ENCODE measurements around the gene EGLN1.
A peak's percentile ranks its signal among the peaks of the same experiment; 100 is the strongest.

The EGLN1 gene

DNA sequence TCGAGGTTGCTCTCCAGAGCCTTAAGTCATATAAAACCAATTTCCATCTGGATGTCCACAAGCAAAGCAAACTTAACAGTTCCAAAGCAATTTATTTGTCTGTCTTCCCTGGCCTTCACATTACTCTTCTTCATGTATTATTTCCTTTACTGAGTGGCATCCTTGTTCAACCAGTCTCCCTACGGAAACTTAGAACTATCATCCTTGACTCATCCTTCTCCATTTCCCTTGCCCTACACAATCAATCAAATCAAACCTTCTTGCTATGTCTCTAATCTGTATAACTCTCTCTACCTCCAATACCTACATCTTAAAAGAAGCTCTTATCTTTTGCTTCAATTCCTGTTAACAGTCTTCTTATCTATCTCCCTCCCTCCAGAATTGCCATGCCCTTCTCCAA is 25.4 kb downstream of the EGLN1 start:
- DNase-seq (ENCODE audit: low read depth) = no peak

DNA sequence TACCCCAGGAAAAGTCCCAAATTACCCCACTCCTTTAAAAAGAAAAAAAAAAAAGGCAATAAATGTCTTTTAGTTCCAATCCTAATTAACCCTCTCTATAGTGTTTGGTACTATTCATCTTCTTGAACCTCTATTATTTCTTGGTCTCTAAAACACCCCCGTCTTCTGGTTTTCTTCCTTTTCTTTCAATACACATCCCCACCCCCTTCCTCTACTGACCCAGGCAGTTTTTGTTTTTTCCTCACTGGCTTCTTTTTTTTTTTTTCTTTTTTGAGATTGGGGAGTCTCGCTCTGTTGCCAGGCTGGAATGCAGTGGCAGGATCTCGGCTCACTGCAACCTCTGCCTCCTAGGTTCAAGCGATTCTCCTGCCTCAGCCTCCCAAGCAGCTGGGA is 26.1 kb downstream of the EGLN1 start:
- no peak for DNase-seq (ENCODE audit: low read depth)

- DNase-seq (ENCODE audit: low read depth) = peak; percentile 92
Measured at GRCh38 chr1:231395076-231395997, 26.8 kb downstream of the EGLN1 start.

- DNase-seq (ENCODE audit: low read depth) = no peak
Measured at GRCh38 chr1:231393668-231394067, 28.4 kb downstream of the EGLN1 start.

DNA sequence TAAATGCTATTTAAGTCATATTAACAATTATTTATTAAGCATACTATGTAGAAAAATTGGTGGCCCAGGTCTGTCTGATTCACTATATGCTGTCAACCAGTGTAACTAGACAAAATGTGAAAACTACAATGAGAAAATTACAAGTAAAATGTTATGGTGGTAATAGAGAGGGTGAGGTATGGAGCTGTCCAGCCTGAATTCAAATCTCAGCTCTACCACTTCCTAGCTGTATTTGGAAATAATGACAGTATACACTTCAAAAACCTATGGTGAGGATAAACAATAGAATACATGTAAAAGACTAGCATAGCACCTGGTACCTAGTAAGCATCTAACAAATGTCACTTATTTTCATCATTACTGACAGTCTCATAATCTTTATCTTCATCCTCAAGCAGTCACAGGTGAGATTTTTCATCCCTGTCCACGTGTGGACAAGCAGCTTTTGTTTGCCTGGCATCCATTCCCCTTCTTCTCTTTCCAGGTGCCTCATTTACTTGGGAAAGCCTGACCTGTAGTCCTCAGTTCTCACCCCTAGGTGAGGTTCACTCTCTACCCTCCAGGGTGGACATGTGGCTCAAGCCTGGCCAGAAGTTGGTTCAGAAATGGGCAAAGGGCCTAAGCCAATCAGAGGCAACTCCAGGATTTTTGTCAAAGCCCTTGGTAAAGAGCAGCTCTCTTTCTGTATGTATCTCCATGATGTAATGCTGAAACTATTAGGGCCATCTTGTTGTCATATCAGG is 29.5 kb downstream of the EGLN1 start:
- no peak for DNase-seq (ENCODE audit: low read depth)

DNA sequence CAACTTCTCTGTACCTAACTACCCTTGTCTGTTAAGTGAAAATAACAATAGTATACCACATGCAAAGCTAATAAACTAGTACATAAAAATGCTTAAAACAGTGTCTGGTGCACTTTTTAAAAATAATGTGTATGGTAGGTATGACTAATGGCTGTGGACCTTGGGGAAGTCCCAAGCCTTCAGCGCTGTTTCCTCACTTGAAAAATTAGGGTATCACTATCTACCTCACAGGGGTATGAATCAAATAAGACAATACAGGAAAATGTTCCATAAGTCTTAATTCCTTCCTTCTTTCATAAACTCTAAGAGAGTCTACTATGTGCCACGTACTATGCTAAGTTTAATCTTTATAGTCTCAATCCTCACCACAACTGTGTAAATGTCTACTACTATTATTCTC is 32.0 kb downstream of the EGLN1 start:
- no peak for DNase-seq (ENCODE audit: low read depth)

GRCh38 chr1:231387770-231388669 is 34.1 kb downstream of the EGLN1 start:
- DNase-seq (ENCODE audit: low read depth) = no peak

DNA sequence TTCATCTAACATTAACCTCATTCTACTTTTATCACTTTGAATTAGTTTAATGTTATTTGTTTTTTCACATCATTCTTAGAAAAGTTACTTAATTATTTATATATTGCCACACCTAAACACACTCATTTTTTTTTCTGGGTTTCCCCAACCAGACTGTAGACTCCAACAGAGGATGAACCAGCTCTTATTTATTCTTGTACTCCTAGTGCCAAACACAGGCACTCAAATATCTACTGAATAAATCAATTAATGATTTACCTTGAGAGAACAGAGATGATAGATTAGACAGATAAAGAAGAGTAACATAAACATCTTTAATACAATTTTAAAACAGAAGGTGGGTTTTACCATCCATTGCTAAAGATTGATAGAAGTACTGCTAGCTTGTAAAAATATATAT is 35.6 kb downstream of the EGLN1 start:
- no peak for DNase-seq (ENCODE audit: low read depth)

GRCh38 chr1:231385416-231385748 is 36.7 kb downstream of the EGLN1 start:
- DNase-seq (ENCODE audit: low read depth) = no peak

DNA sequence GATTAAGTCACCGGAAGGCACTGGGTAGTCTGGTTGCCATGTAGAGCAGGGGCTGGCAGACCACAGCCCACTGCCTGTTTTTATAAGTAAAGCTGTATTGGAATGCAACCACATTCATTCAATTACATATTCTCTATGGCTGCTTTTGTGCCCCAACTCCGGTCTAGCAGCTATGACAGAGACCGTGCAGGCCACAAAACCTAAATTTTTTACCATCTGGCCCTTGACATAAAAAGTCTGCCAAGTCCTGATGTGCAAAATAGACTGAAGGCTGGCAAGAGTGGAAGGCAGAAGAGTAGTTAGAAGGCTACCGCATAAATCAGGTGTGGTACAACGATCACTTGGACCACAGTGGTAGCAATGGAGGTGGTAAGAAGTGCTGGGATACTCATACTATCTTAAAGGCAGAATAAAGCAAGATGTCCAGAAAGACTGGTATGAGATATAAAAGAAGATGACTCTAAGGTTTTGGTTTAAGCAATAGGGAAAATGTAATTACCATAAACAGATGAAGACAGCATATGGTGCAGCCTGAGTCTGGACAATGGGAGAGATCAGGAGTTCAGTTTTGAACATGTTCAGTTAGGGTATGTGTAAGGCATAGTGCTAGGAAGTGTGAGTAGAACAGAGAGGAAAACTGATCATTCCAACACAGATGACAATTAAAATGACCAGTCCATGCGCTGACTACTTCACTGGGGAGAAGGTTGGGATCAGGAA is 37.2 kb downstream of the EGLN1 start:
- no peak for DNase-seq (ENCODE audit: low read depth)

DNA sequence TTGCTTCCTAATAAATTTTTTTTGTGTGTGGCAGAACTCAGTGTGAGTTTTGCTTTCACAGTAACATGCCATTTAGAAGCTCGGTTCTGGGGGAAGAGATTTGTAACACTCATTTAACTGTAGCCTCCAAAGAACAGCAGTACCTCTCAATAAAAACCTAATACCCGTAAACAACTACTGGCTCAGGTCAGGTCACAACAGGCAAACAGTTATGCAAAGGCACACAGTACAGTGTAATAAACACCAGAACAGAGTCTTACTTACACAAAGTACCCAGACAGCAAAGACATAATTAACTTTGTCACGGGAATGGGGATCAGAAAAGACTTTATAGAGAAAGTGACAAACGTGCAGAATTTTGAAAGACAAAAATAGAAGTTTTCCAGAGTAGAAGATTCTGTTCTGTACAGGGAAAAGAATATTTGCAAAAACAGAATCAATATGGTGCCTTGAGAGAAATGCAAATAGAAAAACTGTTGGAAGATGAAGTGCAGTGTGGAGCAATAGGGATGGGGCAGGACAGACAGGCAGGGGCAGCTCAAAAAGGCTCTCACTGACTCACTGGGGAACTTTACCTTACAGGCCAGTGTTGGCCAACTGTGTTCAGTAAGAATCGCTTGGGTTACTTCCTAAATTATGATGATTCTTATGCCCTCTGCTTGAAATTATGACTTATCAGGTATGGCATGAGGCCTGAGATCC is 38.8 kb downstream of the EGLN1 start:
- no peak for DNase-seq (ENCODE audit: low read depth)

DNA sequence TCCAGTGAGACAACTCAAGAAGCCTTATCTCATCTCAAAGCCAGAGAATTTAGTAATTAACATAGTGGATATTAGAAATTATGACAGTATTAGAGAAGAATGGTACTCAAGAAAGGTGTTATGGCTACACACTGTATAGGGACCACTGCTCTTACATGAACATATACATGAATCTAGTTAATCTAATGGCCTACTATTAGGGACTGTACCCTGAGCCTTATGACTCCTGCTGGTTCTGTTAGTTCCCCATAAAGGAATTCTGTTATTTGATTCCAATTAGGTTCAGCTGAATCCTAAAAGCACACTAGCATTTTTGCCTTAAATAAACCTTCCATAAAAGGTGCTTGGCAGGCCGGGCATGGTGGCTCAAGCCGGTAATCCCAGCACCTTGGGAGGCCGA is 39.7 kb downstream of the EGLN1 start:
- no peak for DNase-seq (ENCODE audit: low read depth)

DNA sequence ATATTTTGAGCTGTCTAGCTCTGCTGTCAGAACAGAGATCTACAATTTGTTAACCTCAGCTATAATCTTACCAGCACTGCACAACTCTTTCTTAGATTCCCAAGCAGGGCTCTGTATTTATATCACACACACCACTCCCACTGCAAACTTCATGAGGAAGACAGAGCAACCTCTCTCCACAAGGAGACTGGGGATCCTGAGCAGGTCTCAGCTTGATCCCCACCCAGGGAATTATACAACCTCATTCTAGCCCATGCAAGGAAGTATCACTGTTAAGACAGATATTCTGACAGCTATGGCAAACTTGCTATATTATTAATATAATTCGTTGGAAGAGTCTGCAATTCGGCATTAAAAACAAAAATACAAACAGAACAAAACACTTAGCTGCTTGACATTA is 40.4 kb downstream of the EGLN1 start:
- no peak for DNase-seq (ENCODE audit: low read depth)

DNA sequence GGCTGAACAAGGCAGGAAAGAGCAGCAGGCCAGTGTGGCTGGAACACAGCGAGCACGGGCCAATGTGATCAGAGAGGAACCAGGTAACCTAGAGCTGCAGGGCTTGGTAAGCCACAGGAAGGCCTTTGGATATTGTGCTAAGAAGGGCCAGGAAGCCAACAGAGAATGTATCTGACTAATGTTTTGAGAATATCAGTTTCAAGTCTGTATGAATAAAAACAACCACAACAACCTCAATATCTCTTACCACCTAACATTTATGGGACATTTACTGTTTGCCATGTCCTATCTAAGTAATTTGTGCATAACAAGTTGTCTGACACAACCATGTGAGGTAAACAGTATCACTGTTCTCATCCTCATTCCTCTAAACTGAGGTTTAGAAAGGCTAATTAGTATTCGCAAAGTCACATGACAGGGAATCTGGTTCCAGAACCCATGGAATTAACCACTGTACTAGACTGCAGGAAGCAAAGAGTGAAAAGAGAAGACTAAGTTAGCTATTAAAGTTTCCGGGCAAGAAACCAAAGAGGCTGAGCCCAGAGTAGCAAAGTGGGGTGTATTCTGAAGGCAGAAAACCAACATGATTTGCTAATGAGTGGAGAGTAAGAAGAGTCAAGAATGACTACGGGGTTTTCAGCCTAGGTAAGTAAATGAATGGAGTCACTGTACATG is 45.1 kb downstream of the EGLN1 start:
- no peak for DNase-seq (ENCODE audit: low read depth)

GRCh38 chr1:231376101-231376500 is 46.0 kb downstream of the EGLN1 start:
- no peak for DNase-seq (ENCODE audit: low read depth)

DNA sequence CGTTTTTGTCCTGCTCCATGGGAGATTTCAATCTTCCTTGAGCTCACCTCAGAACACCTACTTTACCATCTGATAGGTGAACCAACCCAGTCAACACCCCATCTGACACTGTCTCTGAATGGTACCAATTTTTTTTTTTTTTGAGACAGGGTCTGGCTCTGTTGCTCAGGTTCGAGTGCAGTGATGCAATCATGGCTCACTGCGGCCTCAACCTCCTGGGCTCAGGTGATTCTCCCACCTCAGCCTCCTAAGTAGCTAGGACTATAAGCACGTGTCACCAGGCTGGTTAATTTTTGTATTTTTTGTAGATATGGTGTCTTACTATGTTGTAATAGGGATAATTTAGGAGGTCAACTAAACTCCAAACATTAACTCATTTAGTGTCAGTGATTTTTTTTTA is 47.7 kb downstream of the EGLN1 start:
- no peak for DNase-seq (ENCODE audit: low read depth)

DNA sequence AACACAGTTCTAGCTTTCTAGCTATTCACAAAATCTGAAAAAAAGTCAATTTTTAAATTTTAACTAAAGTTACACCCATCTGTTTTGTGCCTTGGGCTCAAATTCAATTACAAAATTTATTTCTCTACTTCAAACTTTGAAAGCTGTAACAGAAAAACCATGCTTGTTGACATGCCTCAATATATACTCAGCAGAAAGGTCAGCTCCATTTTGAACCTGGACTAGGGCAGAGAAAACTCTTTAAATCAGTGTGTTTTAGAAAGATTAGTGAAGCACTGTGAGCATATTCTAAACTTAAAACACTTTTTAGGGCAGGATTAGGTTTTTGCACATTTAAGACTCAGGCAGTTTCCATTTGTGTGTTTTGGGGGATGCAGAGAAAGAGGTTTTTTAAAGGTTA is 49.6 kb downstream of the EGLN1 start:
- DNase-seq (ENCODE audit: low read depth) = no peak

- DNase-seq (ENCODE audit: low read depth) = no peak
Measured at GRCh38 chr1:231369282-231369681, 52.8 kb downstream of the EGLN1 start.

- no peak for DNase-seq (ENCODE audit: low read depth)
Measured at GRCh38 chr1:231364192-231364591, 57.9 kb downstream of the EGLN1 start.

DNA sequence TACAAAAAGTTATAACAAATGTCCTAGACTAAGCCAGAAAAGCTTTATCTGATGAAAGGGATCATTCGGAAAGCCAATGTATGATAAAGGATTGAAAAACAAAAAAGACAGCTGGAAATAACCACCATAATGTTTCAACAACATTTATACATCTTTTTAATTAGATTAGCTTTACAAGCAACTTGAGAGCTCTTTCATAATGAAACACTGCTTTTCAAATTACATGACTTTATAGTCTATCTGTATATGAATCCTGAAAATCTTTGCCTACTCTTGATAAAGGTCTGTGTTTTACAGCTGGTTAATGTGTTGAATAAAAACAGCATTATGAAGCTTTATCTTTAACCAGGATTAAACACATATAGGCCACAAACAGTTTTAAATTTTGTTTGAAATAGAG is 58.5 kb downstream of the EGLN1 start:
- DNase-seq (ENCODE audit: low read depth) = no peak

GRCh38 chr1:231362325-231362724 is 59.8 kb downstream of the EGLN1 start:
- no peak for DNase-seq (ENCODE audit: low read depth)
